Activated CD8-positive, alpha-beta T cell treated with anti-CD3 and anti-CD28 coated beads for 36 hours (primary cell): Measurements from ENCODE around the gene EPHB1. TPM values are rescaled to one million over a fixed set of nuclear protein-coding genes. Genes with fewer than 3 reads are reported as not detected.

ENCODE experiments used
- ATAC-seq: fragments of 200-7000 bp; cut with Tn5 transposase; one replicate; pipeline ENCODE4 v1.10.0; 2021; ENCODE audit warnings: mild to moderate bottlenecking, moderate library complexity
- CTCF ChIA-PET: fragments of 350-600 bp; sonication (Branson Sonifier 250); formaldehyde crosslinking; loops from one replicate; lab custom pipeline; 2021; ENCODE audit warnings: antibody characterized with exemption; lab: Charles Lee
- POLR2A ChIA-PET: fragments of 350-600 bp; sonication (Branson Sonifier 250); formaldehyde crosslinking; loops from one replicate; lab custom pipeline; 2021; ENCODE audit warnings: antibody characterized with exemption; lab: Charles Lee
- DNase-seq: peaks from one replicate; pipeline ENCODE4 v3.0.0-alpha.2; 2020
- H3K27ac Mint-ChIP-seq: one replicate; pipeline ENCODE4 v1.8.0; 2021; ENCODE audit warnings: mild to moderate bottlenecking, mixed read lengths
- H3K27me3 Mint-ChIP-seq: one replicate; pipeline ENCODE4 v1.8.0; 2021; ENCODE audit warnings: mixed read lengths
- H3K36me3 Mint-ChIP-seq: one replicate; pipeline ENCODE4 v1.8.0; 2021; ENCODE audit warnings: low read depth, mixed read lengths
- H3K4me1 Mint-ChIP-seq: one replicate; pipeline ENCODE4 v1.8.0; 2021; ENCODE audit warnings: low read depth, mixed read lengths
- H3K4me3 Mint-ChIP-seq: one replicate; pipeline ENCODE4 v1.8.0; 2021; ENCODE audit warnings: mild to moderate bottlenecking, moderate library complexity, mixed read lengths
- H3K9me3 Mint-ChIP-seq: one replicate; pipeline ENCODE4 v1.8.0; 2021; ENCODE audit warnings: mixed read lengths
- intact Hi-C: fragments of 100-400 bp; cut with micrococcal nuclease; formaldehyde crosslinking; loops from one replicate; pipeline ENCODE4 v1.10.0; 2022
- total RNA-seq, 2 experiments: library from RNA; stranded (reverse); gene quantifications; one replicate each; pipeline ENCODE4 v1.2.3, GENCODE V29; 2021
- TF ChIP-seq, protein P1 (sequence below): fragments of 200-600 bp; IDR thresholded peaks from one replicate; pipeline ENCODE4 v1.8.0; 2022; ENCODE audit warnings: antibody characterized with exemption, mild to moderate bottlenecking

The EPHB1 gene
- total RNA-seq, 2 experiments from 2014 or later = 0.78 TPM; not detected in 1

DNA sequence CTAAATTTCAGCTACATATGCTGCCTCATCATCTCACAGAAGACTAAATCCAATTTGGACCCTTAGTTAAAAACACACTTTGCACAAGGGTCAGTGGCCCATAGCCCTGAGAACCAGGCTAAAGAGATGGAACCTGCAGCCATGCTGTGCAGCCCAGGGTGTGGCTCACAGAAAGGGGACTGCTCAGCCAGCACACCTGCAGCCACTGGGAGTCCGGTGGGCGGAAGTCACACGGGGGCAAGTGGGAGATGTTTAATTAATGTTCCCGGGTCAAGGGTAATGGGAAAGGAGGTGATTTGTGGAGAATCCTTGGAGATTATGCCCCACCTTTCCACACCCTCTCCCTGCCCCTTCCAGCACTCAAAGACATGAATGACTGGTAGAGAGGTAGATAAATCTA, 467.4 kb downstream of the EPHB1 start:
- peaks cover 2% of the 10 kb centered on the region for H3K27me3 Mint-ChIP-seq
- H3K36me3 Mint-ChIP-seq = no peaks in the 10 kb centered on the region
- TF ChIP-seq, protein P1, sequence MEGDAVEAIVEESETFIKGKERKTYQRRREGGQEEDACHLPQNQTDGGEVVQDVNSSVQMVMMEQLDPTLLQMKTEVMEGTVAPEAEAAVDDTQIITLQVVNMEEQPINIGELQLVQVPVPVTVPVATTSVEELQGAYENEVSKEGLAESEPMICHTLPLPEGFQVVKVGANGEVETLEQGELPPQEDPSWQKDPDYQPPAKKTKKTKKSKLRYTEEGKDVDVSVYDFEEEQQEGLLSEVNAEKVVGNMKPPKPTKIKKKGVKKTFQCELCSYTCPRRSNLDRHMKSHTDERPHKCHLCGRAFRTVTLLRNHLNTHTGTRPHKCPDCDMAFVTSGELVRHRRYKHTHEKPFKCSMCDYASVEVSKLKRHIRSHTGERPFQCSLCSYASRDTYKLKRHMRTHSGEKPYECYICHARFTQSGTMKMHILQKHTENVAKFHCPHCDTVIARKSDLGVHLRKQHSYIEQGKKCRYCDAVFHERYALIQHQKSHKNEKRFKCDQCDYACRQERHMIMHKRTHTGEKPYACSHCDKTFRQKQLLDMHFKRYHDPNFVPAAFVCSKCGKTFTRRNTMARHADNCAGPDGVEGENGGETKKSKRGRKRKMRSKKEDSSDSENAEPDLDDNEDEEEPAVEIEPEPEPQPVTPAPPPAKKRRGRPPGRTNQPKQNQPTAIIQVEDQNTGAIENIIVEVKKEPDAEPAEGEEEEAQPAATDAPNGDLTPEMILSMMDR = no peak
- no peak for DNase-seq
- POLR2A ChIA-PET = no interaction called here
- H3K4me1 Mint-ChIP-seq = no peaks in the 10 kb centered on the region
- no peak overlapping the region for H3K27ac Mint-ChIP-seq
- no peak for ATAC-seq
- intact Hi-C loops = no loop called here
- no peaks in the 10 kb centered on the region for H3K9me3 Mint-ChIP-seq
- no peak overlapping the region for H3K4me3 Mint-ChIP-seq
- CTCF ChIA-PET = no interaction called here

DNA sequence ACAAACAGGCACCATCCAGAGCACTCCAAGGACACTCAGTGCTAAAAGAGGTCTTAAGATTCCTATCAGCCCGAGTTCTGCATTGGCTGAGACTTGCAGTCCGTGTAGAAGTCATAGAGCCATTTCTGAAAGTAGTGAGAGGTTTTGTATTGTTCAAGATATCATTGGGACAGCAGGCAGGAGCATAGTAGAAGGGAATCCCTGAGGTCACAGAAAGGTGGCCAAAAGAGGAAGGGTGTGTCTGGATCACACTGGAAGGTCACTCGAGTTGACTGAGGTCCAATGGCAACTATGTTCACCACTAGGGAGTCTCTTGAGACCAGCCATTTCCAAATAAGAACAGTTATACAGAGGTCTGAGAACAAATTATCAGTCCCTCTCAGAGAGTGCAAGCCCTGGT, 468.3 kb downstream of the EPHB1 start:
- ChIA-PET CTCF (no interaction called here), POLR2A (no interaction called here)
- H3K27me3 Mint-ChIP-seq = peaks cover 2% of the 10 kb centered on the region
- H3K4me1 Mint-ChIP-seq = no peaks in the 10 kb centered on the region
- intact Hi-C loops = no loop called here
- ATAC-seq (no peak), DNase-seq (no peak)
- no peak overlapping the region for H3K27ac Mint-ChIP-seq
- TF ChIP-seq, protein P1 = no peak
- H3K4me3 Mint-ChIP-seq = no peak overlapping the region
- H3K36me3 Mint-ChIP-seq = no peaks in the 10 kb centered on the region
- H3K9me3 Mint-ChIP-seq = no peaks in the 10 kb centered on the region

DNA sequence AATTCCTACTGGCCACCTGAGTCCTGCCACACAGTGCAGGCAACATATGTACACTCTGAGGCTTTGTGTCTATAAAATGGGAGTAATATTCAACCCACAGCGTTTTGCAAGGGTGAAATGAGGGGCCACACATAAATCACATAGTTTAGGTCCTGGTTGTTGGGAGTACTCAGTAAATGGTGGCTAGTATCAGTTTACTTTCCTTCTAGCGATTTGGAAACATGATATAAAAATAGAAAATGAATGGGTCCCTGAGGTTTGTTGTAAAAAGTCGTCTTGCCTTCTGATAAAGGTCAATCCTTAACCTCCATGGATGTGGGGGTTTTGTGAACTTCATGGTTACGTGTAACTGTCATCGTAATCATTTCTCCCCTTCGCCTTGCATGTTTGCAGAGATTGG, 472.4 kb downstream of the EPHB1 start:
- ChIA-PET CTCF (no interaction called here), POLR2A (no interaction called here)
- intact Hi-C loops = no loop called here
- ATAC-seq (no peak), DNase-seq (no peak)
- Mint-ChIP-seq H3K4me1 (no peaks in the 10 kb centered on the region), H3K4me3 (no peak overlapping the region), H3K9me3 (no peaks in the 10 kb centered on the region), H3K27ac (no peak overlapping the region), H3K36me3 (no peaks in the 10 kb centered on the region), H3K27me3 (no peaks in the 10 kb centered on the region)
- TF ChIP-seq, protein P1 = no peak

- ATAC-seq (no peak), DNase-seq (no peak)
- Mint-ChIP-seq H3K4me3 (no peak overlapping the region), H3K27ac (no peak overlapping the region), H3K9me3 (no peaks in the 10 kb centered on the region), H3K36me3 (no peaks in the 10 kb centered on the region), H3K27me3 (no peaks in the 10 kb centered on the region), H3K4me1 (no peaks in the 10 kb centered on the region)
- ChIA-PET POLR2A (no interaction called here), CTCF (no interaction called here)
- TF ChIP-seq, protein P1 = no peak
- intact Hi-C loops = no loop called here
Observed at GRCh38 chr3:135268941-135269532, 474.0 kb downstream of the EPHB1 start.

- H3K27ac Mint-ChIP-seq = no peak overlapping the region
- H3K4me1 Mint-ChIP-seq = no peaks in the 10 kb centered on the region
- ATAC-seq (no peak), DNase-seq (no peak)
- intact Hi-C loops = no loop called here
- H3K4me3 Mint-ChIP-seq = no peak overlapping the region
- no peaks in the 10 kb centered on the region for H3K36me3 Mint-ChIP-seq
- H3K27me3 Mint-ChIP-seq = no peaks in the 10 kb centered on the region
- H3K9me3 Mint-ChIP-seq = no peaks in the 10 kb centered on the region
- ChIA-PET CTCF (no interaction called here), POLR2A (no interaction called here)
- TF ChIP-seq, protein P1 = no peak
Observed at GRCh38 chr3:135271177-135272025, 476.3 kb downstream of the EPHB1 start.
